AG09319 (cell line): ENCODE results near the gene RGS17.

Source experiments
- DNase-seq: peaks from one replicate; pipeline ENCODE4 v3.0.0-alpha.2; 2010; ENCODE audit warnings: low read depth; ENCODE audit errors: extremely low read depth
- CTCF ChIP-seq: IDR thresholded peaks from 2 replicates; pipeline ENCODE4 v1.5.1; 2011; ENCODE audit warnings: low read depth, mild to moderate bottlenecking, inconsistent platforms, low read length, moderate library complexity

Gene RGS17

GRCh38 chr6:153104220-153104619 lies 26.9 kb downstream of the RGS17 start:
- TF ChIP-seq CTCF, result no peak

GRCh38 chr6:153103319-153103655 lies 27.8 kb downstream of the RGS17 start:
- TF ChIP-seq CTCF, result no peak
- DNase-seq, result no peak

More at GRCh38 chr6:153104220-153104619, 26.9 kb downstream of the RGS17 start:
- no peak for DNase-seq

- TF ChIP-seq CTCF, result no peak
- DNase-seq, result no peak
Measured at GRCh38 chr6:153102605-153103318, 28.3 kb downstream of the RGS17 start.

GRCh38 chr6:153101461-153101860 lies 29.6 kb downstream of the RGS17 start:
- no peak for DNase-seq
- TF ChIP-seq CTCF, result no peak

GRCh38 chr6:153099636-153100035 lies 31.4 kb downstream of the RGS17 start:
- no peak for TF ChIP-seq CTCF
- no peak for DNase-seq

- TF ChIP-seq CTCF, result no peak
- DNase-seq, result no peak
Measured at GRCh38 chr6:153096792-153097191, 34.3 kb downstream of the RGS17 start.

- DNase-seq, result no peak
- no peak for TF ChIP-seq CTCF
Measured at GRCh38 chr6:153096031-153096430, 35.1 kb downstream of the RGS17 start.
